CD4-positive, alpha-beta T cell treated with Interleukin-17A for 1 hour (primary cell): Measurements from ENCODE around the gene PSIP1.
"Not testable (repeated sequence)": the region's sequence is repeated elsewhere in the genome, so short reads cannot be mapped to it uniquely, and the experiment has no call there.

ENCODE experiments used
- DNase-seq: peaks from one replicate; pipeline ENCODE4 v3.0.0-alpha.2; 2020

Gene PSIP1

GRCh38 chr9:15510789-15511575 lies at the start of gene PSIP1:
Gene PSIP1, minus strand, starts transcription at chr9:15510970. Its CDS starts 782 bp downstream, at chr9:15510188.
- peak; percentile 91 for DNase-seq

GRCh38 chr9:15553528-15553898 lies 42.7 kb upstream of the PSIP1 start:
- DNase-seq: no peak

- DNase-seq: peak; percentile 85
Measured at GRCh38 chr9:15552636-15553527, 42.1 kb upstream of the PSIP1 start, which contains the start of gene CCDC171. Gene CCDC171, plus strand, starts transcription at chr9:15553043. Its CDS starts 11,046 bp downstream, at chr9:15564089.

DNA sequence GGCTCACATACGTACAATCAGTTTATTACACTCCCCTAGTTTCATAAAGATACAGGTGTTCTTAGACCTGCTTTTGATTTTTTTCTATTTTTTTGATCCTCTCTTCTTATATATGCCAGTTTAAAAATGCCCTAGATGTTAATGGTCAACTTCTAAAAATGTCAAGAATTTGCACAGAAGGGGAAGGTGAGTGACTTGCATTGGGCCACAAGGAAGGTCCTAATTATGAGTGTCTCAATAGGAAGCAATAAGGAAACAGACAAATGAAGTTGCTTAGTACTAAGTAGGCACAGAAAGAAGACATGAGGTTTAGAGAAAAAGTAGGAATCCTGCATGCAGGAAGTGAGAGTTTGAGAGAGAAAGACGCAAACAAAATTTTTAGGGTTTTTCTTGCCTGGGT lies 38.8 kb upstream of the PSIP1 start:
- no peak for DNase-seq

GRCh38 chr9:15543047-15543813 lies 32.5 kb upstream of the PSIP1 start:
- no peak for DNase-seq

DNA sequence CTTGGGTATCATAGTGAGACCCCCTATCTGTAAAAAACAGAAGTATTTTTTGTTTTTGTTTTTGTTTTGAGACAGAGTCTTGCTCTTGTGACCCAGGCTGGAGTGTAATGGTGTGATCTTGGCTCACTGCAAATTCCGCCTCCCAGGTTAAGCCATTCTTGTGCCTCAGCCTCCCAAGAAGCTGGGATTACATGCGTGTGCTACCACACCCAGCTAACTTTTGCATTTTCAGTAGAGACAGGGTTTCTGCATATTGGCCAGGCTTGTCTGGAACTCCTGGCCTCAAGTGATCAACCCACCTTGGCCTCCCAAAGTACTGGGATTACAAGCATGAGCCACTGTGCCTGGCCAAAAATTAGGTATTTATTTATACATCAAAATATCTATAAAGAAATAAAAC lies 31.9 kb upstream of the PSIP1 start:
- no peak for DNase-seq

- DNase-seq: no peak
Measured at GRCh38 chr9:15541872-15542271, 31.1 kb upstream of the PSIP1 start.

- DNase-seq: no peak
Measured at GRCh38 chr9:15531380-15531779, 20.6 kb upstream of the PSIP1 start.

DNA sequence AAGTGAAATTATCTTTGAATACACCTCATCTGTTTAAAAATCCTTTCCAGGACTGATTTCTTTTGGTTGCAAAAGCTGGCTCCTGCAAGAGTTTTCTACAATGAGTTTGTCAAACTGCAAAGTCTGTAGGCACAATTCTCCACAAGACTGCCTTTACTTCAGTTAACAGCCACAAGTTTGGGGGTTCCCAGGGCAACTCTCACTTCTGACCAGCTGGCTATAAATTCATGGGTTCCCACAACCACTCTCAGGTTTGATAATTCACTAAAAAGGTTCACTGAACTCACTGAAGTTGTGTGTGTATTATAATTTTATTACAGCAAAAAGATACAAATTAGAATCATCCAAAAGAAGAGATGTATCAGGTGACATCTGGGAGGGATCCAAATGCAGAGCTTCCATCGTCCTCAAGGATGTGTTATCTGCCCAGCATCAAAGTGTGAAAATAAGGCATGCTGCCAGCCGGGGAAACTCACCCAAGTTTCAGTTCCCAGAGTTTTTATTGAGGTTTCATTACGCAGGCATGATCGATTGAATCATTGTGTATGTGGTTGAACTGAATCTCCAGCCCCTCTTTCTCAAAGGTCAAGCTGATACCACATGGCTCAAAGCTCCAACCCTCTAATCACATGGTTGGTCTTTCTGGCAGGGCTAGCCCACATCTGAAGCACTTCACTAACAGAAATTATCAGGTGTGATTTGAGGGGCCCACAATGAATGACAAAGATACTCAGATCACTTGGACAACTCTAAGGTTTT lies 19.0 kb upstream of the PSIP1 start:
- DNase-seq: no peak

GRCh38 chr9:15527035-15527434 lies 16.3 kb upstream of the PSIP1 start:
- not testable (repeated sequence) for DNase-seq

DNA sequence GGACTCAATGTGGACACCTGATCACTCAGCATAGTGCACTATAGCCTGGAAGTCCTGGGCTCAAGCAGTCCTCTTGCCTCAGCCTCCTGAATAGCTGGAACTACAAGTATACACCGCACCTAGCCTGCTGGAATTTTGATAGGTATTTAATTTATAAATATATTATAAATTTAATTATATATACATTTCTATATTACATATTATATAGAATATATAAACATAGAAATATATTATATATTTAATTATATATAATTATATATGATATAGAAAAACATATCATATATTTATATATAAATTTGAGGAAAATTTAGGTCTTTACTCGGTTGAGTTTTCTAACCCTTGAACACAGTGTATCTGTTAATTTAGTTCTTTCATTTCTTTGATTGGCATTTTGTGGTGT lies 15.2 kb upstream of the PSIP1 start:
- DNase-seq: no peak

DNA sequence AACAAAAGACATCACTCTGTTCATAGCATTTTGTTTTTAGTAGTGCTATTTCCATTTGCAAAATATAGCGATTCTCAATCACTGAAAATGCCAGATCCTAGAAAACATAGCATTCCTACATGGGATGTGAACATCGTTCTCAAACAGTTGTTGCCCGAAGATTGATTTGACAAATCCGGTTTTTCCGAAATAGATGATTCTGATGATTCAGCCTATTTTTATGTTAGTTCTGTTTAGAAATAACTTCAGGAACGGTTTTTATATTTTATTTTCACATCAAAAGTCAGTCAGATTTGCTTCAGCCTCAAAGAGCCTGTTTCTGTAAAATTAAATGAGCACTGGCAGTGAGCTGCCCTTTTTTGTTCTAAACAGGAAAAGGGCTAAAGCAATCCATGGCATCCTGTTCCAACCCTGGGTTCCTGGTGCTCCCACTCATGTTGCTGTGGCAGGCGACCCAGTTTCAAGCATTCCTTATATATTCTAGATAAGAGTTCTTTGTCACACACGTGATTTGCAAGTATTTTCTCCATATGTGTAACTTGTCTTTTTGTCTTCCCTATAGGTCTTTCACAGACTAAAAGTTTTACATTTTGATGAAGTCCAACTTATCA lies 14.2 kb upstream of the PSIP1 start:
- no peak for DNase-seq

GRCh38 chr9:15522130-15522755 lies 11.5 kb upstream of the PSIP1 start:
- DNase-seq: no peak

GRCh38 chr9:15521254-15521653 lies 10.5 kb upstream of the PSIP1 start:
- no peak for DNase-seq

GRCh38 chr9:15519831-15520230 lies 9.1 kb upstream of the PSIP1 start:
- no peak for DNase-seq

- peak; percentile 12 for DNase-seq
Measured at GRCh38 chr9:15513335-15513734, 2.6 kb upstream of the PSIP1 start.

DNA sequence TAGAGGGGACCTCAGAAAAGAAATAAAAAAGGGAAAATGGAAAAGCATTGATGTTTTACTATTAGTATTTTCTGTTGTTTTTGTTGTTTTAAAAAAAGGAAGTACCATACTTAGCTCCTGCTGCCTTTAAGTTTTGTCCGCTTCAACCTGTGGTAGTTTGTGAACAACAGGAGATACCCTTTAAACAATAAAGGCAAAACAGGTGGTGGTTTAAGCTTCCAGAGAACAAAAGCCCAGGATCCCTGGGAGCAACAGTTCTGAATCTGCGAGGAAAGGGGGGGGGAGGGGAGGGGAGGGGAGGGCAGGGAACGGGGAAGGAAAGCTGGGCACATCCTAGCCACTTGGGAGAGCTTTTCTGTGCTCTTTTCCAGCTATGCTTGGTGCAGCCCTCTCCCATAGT lies 2.1 kb upstream of the PSIP1 start:
- DNase-seq: no peak

DNA sequence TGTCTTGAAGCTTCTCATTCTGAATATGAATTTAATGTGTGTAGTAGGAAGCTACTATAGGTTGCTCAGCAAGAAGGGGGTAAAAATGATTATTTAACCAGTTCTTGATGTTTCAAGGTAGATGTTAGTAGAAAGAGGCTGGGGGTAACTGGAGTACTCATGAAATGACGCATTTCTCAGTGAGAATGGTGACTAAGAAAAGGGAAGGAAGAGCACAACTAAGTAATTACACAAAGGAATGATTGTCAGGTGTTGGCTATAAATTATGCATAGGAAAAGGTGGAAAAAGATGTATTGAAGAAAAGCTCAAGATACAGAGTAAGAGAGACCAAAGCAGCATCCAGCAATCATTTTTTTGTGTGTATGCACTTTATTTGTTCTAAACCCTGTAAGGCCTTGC lies 1.4 kb upstream of the PSIP1 start:
- DNase-seq: no peak

- peak; percentile 71 for DNase-seq
Measured at GRCh38 chr9:15509931-15510788, 610 bp downstream of the PSIP1 start.

GRCh38 chr9:15505921-15506320 lies 4.8 kb downstream of the PSIP1 start:
- DNase-seq: peak; percentile 7
